Amniotic epithelial cell (primary cell): ENCODE data around the gene COQ9.
"Not testable (repeated sequence)": the region's sequence is repeated elsewhere in the genome, so short reads cannot be mapped to it uniquely, and the experiment has no call there.

Source experiments
- DNase-seq: peaks from one replicate; pipeline ENCODE4 v3.0.0-alpha.2; 2010; ENCODE audit warnings: low read depth

Gene COQ9

DNA sequence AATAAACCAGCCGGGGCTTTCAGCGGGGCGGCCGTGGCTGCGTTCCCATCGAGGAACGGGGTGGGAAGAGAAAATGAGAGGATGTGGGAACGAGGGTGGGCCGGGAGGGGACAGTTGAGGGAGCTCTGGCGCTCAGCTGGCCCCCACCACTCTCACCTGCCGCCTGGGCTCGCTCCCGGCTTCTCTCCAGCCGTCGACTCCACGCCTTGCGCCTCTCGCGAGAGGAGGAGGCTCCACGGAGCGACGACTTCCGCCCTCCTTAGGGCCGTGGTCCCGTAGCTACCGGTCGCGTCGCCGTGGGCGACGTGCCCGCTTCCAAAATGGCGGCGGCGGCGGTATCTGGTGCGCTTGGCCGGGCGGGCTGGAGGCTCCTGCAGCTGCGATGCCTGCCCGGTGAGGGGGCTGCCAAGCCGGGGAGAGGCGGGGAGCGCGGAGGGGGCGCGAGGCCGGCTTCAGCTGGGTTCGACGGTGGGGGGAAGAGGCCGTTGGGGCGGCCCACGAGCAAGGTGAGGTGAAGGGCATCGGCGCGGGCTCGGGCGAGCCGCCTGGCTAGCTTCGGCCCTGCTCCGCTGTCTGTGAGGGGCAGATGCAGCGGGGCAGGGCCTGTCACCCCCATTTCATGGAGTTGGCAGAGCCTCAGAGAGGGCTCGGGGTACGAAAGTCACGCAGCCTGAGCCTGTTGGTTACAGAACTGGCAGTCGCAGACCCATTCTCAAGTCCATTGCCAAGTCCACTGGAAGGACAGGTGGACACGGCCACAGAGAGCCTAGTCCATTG lies at the start of gene COQ9, which contains the start of gene CIAPIN1:
Gene COQ9, plus strand, starts transcription at position 294 of the 777 bp plus-strand sequence. Its CDS starts 27 bp downstream, at position 321.
Gene CIAPIN1, minus strand, starts transcription at position 200 of the 777 bp plus-strand sequence. CDS start 6,457 bp downstream, outside the sequence.
- DNase-seq = peak; percentile 88

DNA sequence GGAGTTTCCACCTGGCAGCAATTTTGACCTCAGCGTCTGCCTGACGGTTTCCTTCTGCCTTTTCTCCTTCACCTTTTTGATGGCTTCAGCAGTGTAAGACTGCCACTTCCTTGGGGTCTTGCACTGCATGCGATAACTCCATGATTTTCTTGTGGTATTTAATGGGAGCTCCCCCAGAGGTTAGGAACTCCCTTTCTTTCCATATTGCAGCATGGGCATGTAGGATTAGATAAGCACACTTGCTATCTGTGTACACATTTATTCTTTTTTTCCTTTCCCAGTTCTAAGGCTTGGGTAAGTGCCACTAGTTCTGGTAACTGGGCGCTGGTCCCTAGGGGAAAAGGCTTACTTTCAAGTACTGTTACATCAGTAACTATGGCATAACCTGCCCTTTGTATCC lies 49.8 kb upstream of the COQ9 start:
- not testable (repeated sequence) for DNase-seq

- DNase-seq = no peak
Observed at GRCh38 chr16:57401943-57402640, 45.2 kb upstream of the COQ9 start.

DNA sequence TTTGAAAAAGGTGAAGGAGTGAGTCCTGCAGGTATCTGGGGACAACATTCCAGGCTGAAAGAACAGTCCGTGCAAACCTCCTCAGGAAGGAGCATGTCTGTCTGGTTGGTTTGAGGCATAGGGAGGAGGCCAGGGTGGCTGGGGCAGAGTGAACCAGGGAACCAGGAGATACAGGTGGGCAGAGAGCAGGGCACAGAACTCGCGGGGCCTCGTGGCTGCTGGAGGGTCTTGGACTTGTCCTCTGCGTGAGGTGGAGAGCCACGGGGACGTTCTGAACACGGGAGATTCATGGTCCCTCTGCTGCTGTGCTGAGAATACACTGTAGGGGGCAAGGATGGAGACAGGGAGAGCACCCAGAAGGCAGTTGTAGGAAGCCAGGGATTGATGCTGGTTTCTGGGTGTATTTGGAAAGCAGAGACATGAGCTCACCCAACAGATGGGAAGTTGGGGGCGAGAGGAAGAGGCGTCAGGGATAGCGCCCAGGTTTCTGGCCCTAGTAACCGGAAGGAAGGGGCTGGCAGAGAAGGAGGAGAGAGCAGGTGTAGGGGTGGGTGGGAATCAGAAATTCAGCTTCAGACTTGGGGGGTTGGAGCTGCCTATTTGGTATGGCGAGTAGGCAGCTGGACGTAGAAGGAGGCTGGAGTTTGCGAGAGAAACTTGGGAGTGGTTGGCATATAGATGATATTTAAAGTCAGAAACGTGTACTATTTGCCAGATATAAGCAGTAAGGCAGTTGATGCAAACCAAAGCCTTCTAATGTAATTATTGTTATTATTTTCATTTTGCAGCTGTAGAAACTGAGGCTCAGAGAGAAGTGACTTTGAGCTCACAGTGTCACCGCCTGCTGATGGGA lies 43.1 kb upstream of the COQ9 start, which contains the start of gene CCL17:
Gene CCL17, plus strand, starts transcription at position 803 of the 853 bp plus-strand sequence. CDS start 9,166 bp downstream, outside the sequence.
- DNase-seq = no peak

DNA sequence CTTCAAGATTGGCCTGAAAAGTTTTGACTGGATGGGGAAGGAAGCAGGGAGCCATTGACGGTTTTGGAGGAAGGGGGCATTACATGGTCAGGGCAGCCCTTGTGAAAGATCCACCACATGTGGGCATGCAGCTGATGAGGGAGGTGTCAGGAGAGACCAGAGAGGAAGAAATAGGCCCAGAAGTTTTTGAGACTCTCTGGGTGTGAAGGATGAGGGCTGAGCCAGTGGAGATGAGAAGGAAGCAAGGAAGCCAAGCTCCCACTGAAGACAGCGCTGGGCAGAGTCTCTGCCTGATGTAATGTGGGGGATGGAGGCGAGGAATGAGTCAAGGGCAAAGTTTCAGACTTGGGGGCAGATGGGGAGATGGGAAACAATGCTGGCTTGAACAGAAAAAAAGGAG lies 42.2 kb upstream of the COQ9 start:
- DNase-seq = no peak

- DNase-seq = no peak
Observed at GRCh38 chr16:57406881-57407280, 40.4 kb upstream of the COQ9 start.

DNA sequence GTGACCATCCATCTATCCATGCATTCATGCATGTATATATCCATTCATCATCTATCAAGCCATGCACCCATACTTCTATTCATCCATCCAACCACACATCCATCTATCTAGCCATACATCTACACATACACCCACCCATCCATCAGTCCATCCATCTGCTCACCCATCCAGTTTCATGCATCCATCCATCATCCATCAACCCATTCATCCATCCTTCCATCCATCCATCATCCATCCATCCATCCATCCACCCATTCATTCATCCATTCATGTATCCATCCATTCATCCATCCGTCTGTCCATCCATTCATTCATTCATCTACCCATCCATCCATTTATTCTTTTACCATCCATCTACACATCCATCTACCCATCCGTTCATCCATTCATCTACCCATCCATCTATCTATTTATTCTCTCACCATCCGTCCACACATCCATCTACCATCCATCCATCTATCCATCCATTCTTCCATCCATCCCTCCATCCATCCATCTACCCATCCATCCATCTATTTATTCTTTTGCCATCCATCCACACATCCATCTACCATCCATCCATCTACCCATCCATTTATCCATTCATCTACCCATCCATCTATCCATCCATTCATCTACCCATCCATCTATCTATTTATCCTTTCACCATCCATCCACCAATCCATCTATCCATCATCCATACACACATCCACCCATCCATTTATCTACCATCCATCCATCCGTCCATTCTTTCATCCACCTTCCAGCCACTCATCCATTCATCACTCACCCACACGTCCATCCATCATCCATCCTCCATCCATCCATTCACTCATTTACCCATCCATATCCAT lies 39.5 kb upstream of the COQ9 start:
- no peak for DNase-seq

GRCh38 chr16:57409065-57409464 lies 38.2 kb upstream of the COQ9 start:
- DNase-seq = no peak

- no peak for DNase-seq
Observed at GRCh38 chr16:57409870-57410587, 37.2 kb upstream of the COQ9 start.

GRCh38 chr16:57411362-57411976 lies 35.8 kb upstream of the COQ9 start:
- DNase-seq = no peak

- no peak for DNase-seq
Observed at GRCh38 chr16:57412584-57412983, 34.7 kb upstream of the COQ9 start.

DNA sequence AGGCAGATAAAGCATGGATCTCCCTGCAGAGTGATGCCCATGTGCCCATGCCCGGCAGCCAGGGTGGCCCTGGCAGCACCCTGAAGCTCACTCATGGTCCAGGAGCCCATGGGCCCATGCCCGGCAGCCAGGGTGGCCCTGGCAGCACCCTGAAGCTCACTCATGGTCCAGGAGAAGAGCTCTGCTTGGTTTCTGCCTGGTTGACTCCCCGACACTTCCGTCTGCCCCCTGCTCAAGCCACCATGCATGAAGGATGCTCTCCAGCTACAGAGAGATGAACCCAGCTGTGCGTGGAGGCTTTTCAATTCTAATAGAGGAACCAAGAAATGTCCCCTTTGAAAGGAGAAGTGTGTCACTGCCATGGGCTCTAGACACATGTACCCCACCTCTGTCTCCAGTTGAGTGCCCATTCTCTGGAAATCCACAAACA lies 34.0 kb upstream of the COQ9 start:
- no peak for DNase-seq

- no peak for DNase-seq
Observed at GRCh38 chr16:57413733-57414132, 33.5 kb upstream of the COQ9 start.

DNA sequence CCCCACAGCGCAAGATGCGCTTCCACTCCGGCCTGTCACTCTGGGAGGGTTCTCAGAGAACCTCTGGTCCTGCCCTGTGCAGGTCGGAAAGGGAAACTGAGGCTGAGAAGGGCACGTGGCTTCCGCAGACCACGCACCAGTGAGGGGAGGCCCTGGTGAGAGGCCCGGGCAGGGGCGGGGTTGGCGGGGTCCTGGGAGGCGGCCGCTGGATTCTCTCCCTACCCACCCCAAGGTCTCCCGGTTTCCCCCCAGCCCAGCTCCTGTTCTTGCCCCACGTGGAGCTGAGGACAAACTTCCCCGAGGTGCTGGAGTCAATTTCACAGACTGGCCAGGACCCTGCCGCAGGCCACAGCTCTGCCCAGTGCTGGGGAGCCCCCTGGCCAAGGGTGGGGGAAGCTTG lies 31.2 kb upstream of the COQ9 start:
- no peak for DNase-seq

- no peak for DNase-seq
Observed at GRCh38 chr16:57419506-57419905, 27.8 kb upstream of the COQ9 start.

- DNase-seq = peak; percentile 59
Observed at GRCh38 chr16:57422026-57422944, 25.0 kb upstream of the COQ9 start.

GRCh38 chr16:57423152-57423551 lies 24.1 kb upstream of the COQ9 start:
- no peak for DNase-seq

GRCh38 chr16:57424583-57424982 lies 22.7 kb upstream of the COQ9 start:
- DNase-seq = no peak

DNA sequence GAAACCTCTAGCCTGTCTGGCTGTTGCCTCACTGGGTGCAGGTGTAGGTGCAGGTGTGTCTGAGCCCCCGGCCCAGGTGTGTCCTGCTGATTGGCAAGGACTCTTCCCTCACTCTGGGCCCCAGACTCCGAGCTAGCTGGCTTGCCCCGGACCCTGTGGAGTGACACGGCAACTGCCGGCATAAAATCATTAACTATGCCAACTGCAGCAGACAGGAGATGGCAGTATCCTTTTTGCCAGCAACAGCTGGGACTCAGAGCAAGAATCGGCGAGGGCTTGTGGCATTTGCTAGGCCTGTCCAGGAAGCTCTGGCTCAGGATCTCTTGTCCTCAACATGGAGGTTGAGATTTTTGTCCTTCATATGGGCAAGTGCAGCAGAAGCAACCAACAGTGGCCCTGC lies 20.9 kb upstream of the COQ9 start:
- DNase-seq = no peak
